HG03460 (cell line): ENCODE measurements around the gene IL36G.

Experiments used
- ATAC-seq: cut with Tn5 transposase; IDR thresholded peaks from one replicate; pipeline ENCODE4 v1.9.1; 2021; ENCODE audit not compliant: unreplicated experiment

IL36G gene

GRCh38 chr2:113015655-113016054 is 37.8 kb downstream of the IL36G start:
- ATAC-seq: no peak

GRCh38 chr2:113018509-113018908 is 40.7 kb downstream of the IL36G start:
- no peak for ATAC-seq

DNA sequence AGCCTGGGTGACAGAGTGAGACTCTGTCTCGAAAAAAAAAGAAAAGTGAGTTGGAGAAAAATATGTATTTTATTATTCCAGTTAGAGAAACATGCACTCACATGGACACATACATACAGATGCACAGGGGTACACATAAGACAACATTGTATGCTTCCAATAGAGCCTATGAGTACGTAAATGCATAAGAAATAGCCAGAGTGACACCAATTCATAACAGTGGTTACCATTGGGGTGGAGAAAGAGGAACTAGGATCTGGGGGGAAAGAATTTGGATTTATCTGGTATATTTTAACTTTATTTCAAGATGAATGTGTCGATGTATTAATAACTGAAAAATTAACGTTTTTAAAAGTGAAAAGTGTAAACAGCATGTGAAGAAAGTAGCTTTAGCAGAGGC is 43.5 kb downstream of the IL36G start:
- ATAC-seq: no peak

- no peak for ATAC-seq
Measured at GRCh38 chr2:113024764-113025163, 47.0 kb downstream of the IL36G start.

- ATAC-seq: no peak
Measured at GRCh38 chr2:113025737-113026136, 47.9 kb downstream of the IL36G start.

DNA sequence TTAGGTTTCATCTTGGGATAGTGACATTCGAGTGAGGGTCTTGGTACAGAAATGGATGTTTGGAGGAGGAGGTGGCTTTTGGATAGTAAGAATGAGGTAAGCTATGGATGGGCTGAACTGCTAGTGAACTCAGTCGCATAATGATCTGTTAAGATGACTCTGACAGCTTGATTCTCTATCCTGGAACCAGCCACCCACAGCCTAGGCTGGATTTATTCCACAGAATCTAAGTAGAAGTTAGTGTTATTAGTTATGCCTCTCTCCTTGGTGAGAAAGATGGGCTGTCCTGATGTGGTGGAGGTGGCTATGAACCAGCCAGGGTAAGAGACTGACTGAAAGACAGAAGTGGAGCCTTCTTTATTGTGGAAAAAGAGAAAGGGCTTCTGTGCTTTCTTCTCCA is 49.9 kb downstream of the IL36G start:
- ATAC-seq: no peak

DNA sequence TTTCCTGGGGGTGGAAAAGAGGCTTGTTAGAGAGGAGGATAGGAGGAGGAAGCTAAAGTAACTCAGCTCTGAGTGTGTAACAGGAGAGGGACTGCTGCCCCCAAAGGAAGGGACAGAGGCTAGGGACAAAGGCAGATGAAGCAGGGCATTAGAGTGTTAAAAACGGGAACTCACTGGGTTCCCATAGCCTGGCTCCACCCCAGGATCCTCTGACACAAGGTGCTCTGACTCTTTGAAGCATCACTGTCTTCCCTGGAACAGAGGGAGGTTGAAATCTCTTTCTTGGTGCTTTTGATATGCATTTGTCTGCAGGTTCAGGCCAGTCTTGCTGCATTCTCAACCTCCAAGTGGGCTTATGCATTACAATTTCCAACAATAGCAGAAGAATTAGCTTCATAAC is 50.3 kb downstream of the IL36G start:
- no peak for ATAC-seq

GRCh38 chr2:113032737-113033136 is 54.9 kb downstream of the IL36G start:
- no peak for ATAC-seq

DNA sequence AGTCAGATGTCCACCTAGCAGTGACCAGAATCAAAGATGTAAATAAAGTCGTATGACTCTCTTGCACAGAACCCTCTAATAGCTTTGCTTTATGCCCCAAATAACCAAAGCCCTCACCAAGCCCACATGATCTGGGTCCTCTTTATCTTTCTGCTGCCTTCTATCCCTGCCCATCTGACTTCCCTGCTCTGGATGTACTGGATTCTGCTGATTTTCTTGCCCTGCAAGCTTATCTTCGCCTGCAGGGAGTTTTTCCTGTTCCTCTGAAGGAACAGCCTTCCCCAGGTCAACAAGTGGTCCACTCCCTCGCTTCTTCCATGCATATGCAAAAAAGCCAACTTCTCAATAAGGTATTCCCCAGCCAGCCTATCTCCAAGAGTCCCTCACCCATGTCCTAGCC is 56.2 kb downstream of the IL36G start:
- ATAC-seq: no peak
